Activated CD4-positive, alpha-beta memory T cell treated with anti-CD3 and anti-CD28 coated beads, Interleukin-2, amount 10 ng/mL, durations not matched to agents 7 days and 5 days (primary cell): ENCODE data around the gene BID. TPM values are rescaled to one million over a fixed set of nuclear protein-coding genes. Genes with fewer than 3 reads are reported as not detected.

Source experiments
- CTCF ChIA-PET: fragments of 350-600 bp; sonication (Branson Sonifier 250); formaldehyde crosslinking; loops from one replicate; lab custom pipeline; 2021; ENCODE audit warnings: antibody characterized with exemption, inconsistent platforms; lab: Charles Lee
- POLR2A ChIA-PET: fragments of 350-600 bp; sonication (Branson Sonifier 250); formaldehyde crosslinking; loops from one replicate; lab custom pipeline; 2021; ENCODE audit warnings: antibody characterized with exemption; lab: Charles Lee
- DNase-seq: peaks from one replicate; pipeline ENCODE4 v3.0.0-alpha.2; 2020
- H3K27ac Mint-ChIP-seq: one replicate; pipeline ENCODE4 v1.8.0; 2021; ENCODE audit warnings: mild to moderate bottlenecking, mixed read lengths
- H3K27me3 Mint-ChIP-seq: one replicate; pipeline ENCODE4 v1.8.0; 2021; ENCODE audit warnings: mixed read lengths
- H3K36me3 Mint-ChIP-seq: one replicate; pipeline ENCODE4 v1.8.0; 2021; ENCODE audit warnings: low read depth, mixed read lengths
- H3K4me1 Mint-ChIP-seq: one replicate; pipeline ENCODE4 v1.8.0; 2021; ENCODE audit warnings: mixed read lengths
- H3K4me3 Mint-ChIP-seq: one replicate; pipeline ENCODE4 v1.8.0; 2021; ENCODE audit warnings: mild to moderate bottlenecking, mixed read lengths
- H3K9me3 Mint-ChIP-seq: one replicate; pipeline ENCODE4 v1.8.0; 2021; ENCODE audit warnings: mixed read lengths
- total RNA-seq, 2 experiments: library from RNA; stranded (reverse); gene quantifications; one replicate each; pipeline ENCODE4 v1.2.3, GENCODE V29; 2021

BID gene
- total RNA-seq, 2 experiments from 2014 or later, result 21.4 to 25.7 TPM

DNA sequence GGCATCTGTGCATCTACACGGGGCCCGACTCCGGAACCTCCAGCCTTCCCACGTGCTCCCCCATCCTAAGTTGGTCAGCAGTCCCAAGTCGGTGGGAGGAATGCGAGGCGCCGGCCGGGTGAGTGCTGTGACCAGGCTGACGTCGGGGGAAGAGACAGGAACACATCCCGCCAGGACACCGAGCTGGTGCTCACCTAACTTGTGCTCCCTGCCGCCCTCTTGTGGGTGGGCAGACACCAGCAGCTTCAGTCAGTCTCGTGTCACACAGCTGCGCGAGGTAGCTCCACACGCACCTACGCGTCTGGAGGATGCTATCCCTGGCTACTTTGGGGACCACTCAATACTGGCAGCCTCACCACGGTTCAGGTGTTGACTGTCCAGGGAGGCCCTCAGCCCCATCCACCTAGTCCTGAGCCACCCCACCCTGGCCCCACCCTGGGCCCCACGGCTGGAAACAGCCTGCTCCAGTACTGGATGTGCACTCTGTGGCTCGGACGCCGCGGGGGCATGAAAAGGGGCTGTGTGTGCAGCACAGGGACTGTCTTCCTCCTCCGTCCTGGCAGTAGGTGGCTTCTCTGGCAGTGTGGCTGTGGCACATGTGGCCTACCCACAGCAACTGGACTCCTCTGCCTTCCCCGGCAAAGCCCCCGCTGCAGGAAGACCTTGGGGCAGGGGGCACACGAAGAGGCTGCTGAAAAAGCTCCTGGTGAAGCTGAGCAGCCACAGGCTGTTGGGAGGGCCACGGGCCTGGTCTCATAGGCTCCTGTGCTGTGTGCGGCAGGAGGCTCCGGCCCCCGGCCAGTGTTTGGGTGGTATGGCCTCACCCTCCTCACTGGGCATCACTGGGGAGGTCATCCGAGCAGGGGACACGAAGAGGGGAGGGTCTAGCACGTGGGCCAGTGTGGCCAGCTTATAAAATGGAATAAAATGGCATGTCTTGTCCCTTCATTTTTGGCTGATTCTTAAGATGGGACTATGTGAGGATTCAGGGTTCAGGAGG lies 11.2 kb upstream of the BID start:
- H3K9me3 Mint-ChIP-seq, result no peaks in the 10 kb centered on the region
- POLR2A ChIA-PET, result interaction anchor here (0.7 to 1.6 kb wide), 4 partner anchors 12 to 31 kb away, joined by 3 to 6 read pairs (median 3); no protein-coding TSS in a partner anchor
- peak; percentile 74 for DNase-seq

DNA sequence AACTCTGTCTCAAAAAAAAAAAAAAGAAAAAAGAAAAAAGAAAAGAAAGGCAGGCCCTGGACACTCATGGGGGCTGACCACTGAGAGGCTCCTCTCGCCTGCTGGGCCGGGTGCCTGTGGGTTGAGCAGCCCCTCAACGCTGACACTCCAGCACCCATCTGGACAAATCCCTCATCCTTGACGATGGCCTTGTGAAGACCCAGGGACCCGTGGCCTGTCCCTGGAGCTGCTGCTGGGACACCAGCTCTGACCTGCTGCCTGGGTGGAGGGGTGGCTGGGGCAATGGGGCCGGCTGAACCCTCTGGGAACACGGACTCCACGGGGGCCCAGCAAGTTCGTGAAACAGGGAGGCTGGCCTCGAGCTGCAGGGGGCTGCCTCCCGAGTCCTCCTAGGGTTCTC lies 10.5 kb upstream of the BID start:
- Mint-ChIP-seq H3K27ac (no peak overlapping the region), H3K36me3 (no peaks in the 10 kb centered on the region), H3K27me3 (no peaks in the 10 kb centered on the region), H3K4me1 (peaks cover 19% of the 10 kb centered on the region), H3K4me3 (no peak overlapping the region), H3K9me3 (no peaks in the 10 kb centered on the region)
- ChIA-PET CTCF (interaction anchor here (1.0 to 6.6 kb wide), 17 partner anchors 8 to 292 kb away, joined by 3 to 98 read pairs (median 8); partner anchors contain the start of genes BCL2L13, BID and PEX26), POLR2A (interaction anchor here (1.0 to 1.6 kb wide), 3 partner anchors 12 to 17 kb away, joined by 3 to 6 read pairs (median 3); no protein-coding TSS in a partner anchor)
- DNase-seq, result no peak

More for the DNA sequence above, 11.2 kb upstream of the BID start:
- Mint-ChIP-seq H3K27ac (no peak overlapping the region), H3K4me1 (peaks cover 12% of the 10 kb centered on the region), H3K4me3 (no peak overlapping the region), H3K36me3 (no peaks in the 10 kb centered on the region), H3K27me3 (no peaks in the 10 kb centered on the region)
- CTCF ChIA-PET, result interaction anchor here (0.6 to 6.6 kb wide), 20 partner anchors 9 to 614 kb away, joined by 3 to 98 read pairs (median 7); partner anchors contain the start of genes BCL2L13, BID and PEX26

DNA sequence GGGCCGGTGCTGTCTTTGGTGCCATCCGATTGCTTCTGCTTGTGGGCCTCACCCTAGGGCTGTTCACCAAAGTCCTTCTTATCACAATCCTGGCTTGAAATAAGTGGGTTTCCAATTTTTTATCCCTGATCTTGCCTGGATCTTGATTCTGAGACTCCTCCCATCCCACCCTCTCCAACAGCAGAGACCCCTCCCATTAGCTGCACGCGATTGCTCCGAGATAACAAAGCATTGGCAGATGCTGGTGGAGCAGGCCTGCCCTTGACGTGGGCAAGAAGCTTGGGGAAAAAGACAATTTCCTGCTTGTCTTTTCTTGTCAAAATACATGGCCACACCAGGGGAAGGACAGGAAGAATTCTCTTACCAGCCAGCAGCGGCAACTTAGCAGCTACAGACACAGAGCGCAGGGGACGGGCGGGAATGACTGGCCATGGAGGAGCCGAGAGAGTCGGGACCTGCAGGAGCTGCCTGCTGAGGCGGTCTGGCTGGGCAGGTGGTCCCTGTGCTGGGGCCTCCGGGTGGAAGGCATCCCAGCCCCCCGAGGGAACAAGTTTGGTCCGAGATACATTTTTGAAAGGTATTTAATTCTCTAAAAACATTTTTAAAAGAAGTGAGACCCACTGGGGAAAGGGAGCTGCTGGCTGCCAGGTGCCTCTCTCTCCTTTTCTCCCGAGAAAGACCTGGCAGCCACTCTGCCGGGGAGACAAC lies 9.7 kb upstream of the BID start:
- ChIA-PET POLR2A (interaction anchor here (1.3 to 1.6 kb wide), 2 partner anchors 14 to 17 kb away, joined by 3 to 6 read pairs; no protein-coding TSS in a partner anchor), CTCF (interaction anchor here (1.5 to 6.6 kb wide), 6 partner anchors 11 to 293 kb away, joined by 5 to 98 read pairs (median 22); partner anchors contain the start of genes BID and PEX26)
- no peak overlapping the region for H3K4me3 Mint-ChIP-seq
- DNase-seq, result no peak
- H3K36me3 Mint-ChIP-seq, result peaks cover 6% of the 10 kb centered on the region
- peaks cover 27% of the 10 kb centered on the region for H3K4me1 Mint-ChIP-seq
- no peaks in the 10 kb centered on the region for H3K27me3 Mint-ChIP-seq
- H3K9me3 Mint-ChIP-seq, result no peaks in the 10 kb centered on the region
- no peak overlapping the region for H3K27ac Mint-ChIP-seq

DNA sequence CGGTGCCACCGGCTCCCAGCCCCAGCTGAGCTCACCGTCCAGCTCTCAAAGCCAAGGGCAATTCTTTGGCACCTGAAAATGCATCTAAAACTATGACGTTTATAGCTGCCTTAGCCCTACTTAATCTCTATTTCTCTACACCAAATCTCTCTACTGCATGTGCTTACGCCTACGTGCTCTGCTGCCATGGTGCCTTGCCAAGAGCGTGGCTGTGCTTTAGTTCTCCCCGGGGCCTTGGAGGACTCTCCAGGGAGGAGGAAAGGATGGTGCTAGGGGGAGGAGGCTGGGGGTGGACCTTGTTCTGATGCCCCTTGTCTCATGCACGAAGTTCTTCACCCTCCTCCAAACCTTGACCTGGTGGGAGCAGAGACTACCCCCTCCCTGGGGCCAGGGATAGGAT lies 9.0 kb upstream of the BID start:
- Mint-ChIP-seq H3K4me1 (peaks cover 33% of the 10 kb centered on the region), H3K36me3 (peaks cover 10% of the 10 kb centered on the region), H3K27me3 (no peaks in the 10 kb centered on the region), H3K4me3 (no peak overlapping the region), H3K9me3 (no peaks in the 10 kb centered on the region), H3K27ac (no peak overlapping the region)
- CTCF ChIA-PET, result interaction anchor here (4.2 to 6.6 kb wide), 2 partner anchors 29 to 41 kb away, joined by 27 to 98 read pairs; no protein-coding TSS in a partner anchor
- DNase-seq, result no peak
- POLR2A ChIA-PET, result no interaction called here

DNA sequence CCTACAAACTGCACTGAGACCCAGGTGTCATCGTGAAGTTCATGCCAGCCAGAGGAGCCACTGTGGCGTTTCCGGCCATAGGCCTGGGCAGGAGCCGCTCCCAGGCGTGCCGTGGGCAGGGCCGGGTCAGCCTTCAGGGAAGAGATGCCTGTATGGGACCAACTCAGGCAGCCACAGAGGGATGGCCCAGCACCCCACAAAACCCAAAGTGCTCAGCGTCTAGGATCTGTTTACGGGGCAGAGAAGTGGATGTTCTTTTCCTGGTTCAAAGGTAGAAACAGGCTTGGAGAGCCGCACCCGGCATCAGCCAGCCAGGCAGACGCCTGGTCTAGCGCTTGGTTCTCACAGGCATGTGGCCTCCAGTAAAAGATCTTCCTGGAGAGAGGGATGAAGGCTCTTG lies 8.4 kb upstream of the BID start:
- ChIA-PET CTCF (no interaction called here), POLR2A (no interaction called here)
- H3K27me3 Mint-ChIP-seq, result no peaks in the 10 kb centered on the region
- no peak overlapping the region for H3K27ac Mint-ChIP-seq
- H3K36me3 Mint-ChIP-seq, result peaks cover 14% of the 10 kb centered on the region
- H3K4me1 Mint-ChIP-seq, result peaks cover 39% of the 10 kb centered on the region
- no peak overlapping the region for H3K4me3 Mint-ChIP-seq
- DNase-seq, result no peak
- no peaks in the 10 kb centered on the region for H3K9me3 Mint-ChIP-seq

DNA sequence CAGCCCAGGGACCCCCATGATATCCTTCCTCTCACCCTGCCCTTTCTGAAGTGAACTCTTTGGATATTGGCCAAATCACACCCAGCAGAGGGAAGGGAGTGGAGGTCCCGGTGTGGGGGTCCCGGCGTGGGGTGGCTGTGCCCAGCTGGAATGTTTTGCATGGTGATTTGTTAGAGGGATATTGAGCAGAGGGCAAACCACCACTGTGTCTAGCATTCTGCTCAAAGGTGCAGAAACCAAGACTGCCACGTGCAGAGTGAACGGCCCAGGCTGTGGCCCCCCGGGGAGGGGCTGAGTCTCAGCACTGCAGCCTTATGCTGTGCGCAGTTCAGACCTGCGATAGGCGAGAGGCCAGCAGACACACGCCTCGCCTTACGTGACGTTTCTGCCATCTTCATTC lies 7.9 kb upstream of the BID start:
- POLR2A ChIA-PET, result no interaction called here
- Mint-ChIP-seq H3K27ac (no peak overlapping the region), H3K9me3 (no peaks in the 10 kb centered on the region)

DNA sequence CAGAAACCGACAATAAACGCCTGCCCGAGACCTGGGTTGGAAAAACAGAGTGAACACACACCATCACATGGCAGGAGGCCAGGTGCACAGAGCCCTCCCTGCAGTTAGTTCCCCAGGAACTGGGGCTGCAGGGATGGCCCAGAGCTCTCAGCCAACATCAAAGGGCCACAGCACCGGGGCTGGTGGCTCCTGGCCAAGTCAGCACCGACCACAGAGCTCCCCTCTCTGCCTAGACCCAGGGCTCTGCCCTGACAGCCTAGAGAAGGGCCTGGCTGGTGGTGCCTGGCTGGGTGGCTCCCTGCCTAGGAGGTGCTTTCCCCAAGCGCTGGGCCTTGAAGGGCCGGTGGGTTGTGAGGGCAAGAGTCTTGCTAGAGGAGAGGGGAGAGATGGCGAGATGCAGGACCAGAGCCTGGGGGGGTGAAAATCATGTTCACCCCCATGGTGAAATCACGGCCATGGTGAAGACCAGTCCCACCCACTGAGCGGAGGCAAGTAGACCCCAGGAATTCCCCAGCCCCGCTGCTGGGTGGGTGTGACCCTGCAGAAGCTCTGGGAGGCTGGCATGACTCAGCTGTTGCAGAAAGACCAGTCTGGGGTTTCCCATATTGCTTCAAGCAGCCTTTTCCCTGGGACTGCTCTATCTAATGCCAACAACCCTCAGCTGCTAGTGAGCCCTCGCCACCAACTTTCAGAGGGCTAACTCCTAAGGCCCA lies 7.2 kb upstream of the BID start:
- POLR2A ChIA-PET, result no interaction called here
- Mint-ChIP-seq H3K4me1 (peaks cover 49% of the 10 kb centered on the region), H3K9me3 (no peaks in the 10 kb centered on the region), H3K27ac (no peak overlapping the region), H3K4me3 (no peak overlapping the region), H3K27me3 (no peaks in the 10 kb centered on the region), H3K36me3 (peaks cover 14% of the 10 kb centered on the region)
- no peak for DNase-seq
- CTCF ChIA-PET, result interaction anchor here (1.0 kb wide), 1 partner anchor 39 kb away, joined by 4 read pairs; no protein-coding TSS in a partner anchor

More for the DNA sequence above, 7.9 kb upstream of the BID start:
- Mint-ChIP-seq H3K4me1 (peaks cover 43% of the 10 kb centered on the region), H3K4me3 (no peak overlapping the region), H3K36me3 (peaks cover 14% of the 10 kb centered on the region), H3K27me3 (no peaks in the 10 kb centered on the region)
- no peak for DNase-seq
- CTCF ChIA-PET, result interaction anchor here (1.0 kb wide), 1 partner anchor 40 kb away, joined by 4 read pairs; no protein-coding TSS in a partner anchor

DNA sequence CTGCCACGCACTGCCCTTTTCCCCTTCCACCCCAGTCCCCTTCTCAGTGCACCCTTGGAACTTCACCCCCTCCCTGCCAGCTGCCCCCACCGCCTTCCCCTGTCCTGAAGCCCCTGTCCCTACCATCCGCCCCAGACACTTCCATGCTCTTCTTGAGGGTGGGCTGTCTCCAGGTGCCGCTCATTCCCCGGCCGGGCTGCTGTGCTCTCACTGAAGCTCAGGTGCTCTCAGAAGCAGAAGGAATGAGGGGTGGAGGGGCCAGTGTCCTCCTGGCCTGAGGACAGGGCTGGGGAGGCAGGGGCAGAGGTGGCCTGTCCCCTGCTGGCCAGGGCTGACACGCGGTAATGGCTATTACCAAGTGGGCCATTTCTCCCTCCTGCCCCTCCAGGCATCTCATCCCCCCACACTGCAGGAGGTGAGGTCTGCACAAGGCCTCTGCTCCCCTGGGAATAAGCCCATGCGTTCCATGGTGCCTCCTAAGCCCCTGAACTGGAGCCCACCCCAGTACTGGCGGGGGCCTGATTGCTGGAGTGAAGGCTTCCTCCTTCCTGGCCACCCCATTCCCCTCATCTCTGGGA lies 6.6 kb upstream of the BID start:
- Mint-ChIP-seq H3K4me1 (peaks cover 55% of the 10 kb centered on the region), H3K27me3 (no peaks in the 10 kb centered on the region), H3K27ac (no peak overlapping the region), H3K36me3 (peaks cover 14% of the 10 kb centered on the region), H3K9me3 (no peaks in the 10 kb centered on the region), H3K4me3 (no peak overlapping the region)
- POLR2A ChIA-PET, result no interaction called here
- CTCF ChIA-PET, result interaction anchor here (3.8 kb wide), 1 partner anchor 37 kb away, joined by 18 read pairs; no protein-coding TSS in a partner anchor
- DNase-seq, result no peak

DNA sequence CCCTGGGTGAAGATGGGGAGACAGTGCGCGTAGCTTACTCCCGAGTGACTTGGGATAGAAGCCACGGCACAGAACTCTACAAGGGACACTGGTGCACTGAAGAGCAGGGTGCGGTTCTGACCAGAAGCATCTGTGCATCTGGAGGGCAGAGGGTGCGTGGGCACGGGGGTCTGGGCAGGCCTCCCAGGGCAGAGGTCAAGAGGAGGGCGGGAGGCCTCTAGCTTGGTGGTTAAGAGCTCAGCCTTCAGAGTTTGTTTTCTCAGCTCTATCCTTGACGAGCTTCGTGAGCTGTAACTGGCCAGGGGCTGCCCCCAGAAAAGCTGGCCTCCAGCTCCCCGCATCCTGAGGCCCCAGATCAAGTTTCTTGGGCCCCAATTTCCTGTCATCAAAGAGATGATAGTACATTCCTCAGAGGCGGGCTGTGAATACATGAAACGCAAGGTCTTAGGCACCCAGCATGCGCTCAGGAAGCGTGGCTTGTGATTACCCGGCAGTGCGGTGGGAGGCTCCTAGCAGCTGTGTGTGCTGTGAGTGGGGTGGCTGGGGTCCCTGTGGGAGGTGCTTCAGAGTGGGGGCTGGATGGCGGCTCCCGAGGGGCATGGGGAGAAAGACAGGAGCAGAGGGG lies 6.0 kb upstream of the BID start:
- H3K4me1 Mint-ChIP-seq, result peaks cover 61% of the 10 kb centered on the region
- peaks cover 14% of the 10 kb centered on the region for H3K36me3 Mint-ChIP-seq
- no peaks in the 10 kb centered on the region for H3K9me3 Mint-ChIP-seq
- no peak overlapping the region for H3K27ac Mint-ChIP-seq
- POLR2A ChIA-PET, result interaction anchor here (1.1 to 1.4 kb wide), 4 partner anchors 10 to 297 kb away, joined by 3 to 6 read pairs (median 4); partner anchors contain the start of gene PEX26
- CTCF ChIA-PET, result interaction anchor here (1.9 to 3.8 kb wide), 2 partner anchors 8 to 36 kb away, joined by 4 to 18 read pairs; no protein-coding TSS in a partner anchor
- no peak overlapping the region for H3K4me3 Mint-ChIP-seq
- DNase-seq, result no peak
- H3K27me3 Mint-ChIP-seq, result peaks cover 2% of the 10 kb centered on the region

DNA sequence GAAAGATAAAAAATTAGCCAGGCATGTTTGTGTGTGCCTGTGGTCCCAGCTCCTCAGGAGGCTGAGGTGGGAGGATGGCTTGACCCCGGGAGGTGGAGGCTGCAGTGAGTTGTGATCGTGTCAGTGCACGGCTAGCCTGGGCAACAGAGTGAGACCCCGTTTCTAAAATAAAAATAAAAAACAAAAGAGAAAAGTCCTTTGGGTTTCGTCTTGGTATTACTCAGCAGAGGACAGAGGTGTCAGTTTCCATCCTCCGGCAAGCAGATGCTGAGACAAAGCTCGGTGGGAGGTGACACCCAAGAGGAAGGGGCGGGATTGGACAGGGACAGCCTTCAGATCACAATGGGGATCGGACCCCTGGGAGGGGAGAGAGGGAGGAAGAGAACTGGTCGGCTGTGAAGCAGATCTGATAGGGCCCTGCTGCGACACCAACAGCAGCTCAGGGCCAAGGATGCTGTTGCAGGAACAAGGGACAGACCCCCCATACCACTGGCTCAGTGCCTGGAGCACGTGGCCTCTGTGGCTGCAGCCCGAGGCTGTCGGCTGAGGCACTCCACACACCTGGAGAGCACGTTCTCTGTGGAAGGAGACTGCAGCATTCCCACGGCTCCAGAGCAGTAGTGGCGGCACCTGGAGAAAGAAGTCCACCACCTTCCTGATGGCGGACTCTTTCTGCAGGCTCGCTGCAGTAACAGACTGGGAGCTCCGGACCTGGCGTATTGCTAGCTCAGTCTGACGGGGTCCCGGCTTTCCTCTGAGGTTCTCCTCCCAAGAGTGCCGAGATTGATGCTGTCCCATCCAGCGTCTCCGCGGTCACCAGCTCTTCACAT lies 5.2 kb upstream of the BID start:
- POLR2A ChIA-PET, result interaction anchor here (0.8 to 1.4 kb wide), 5 partner anchors 10 to 298 kb away, joined by 3 to 6 read pairs (median 3); partner anchors contain the start of gene PEX26
- peak; percentile 37 for DNase-seq
- CTCF ChIA-PET, result interaction anchor here (1.9 to 3.8 kb wide), 2 partner anchors 8 to 36 kb away, joined by 4 to 18 read pairs; no protein-coding TSS in a partner anchor
- Mint-ChIP-seq H3K9me3 (no peaks in the 10 kb centered on the region), H3K27ac (peak overlapping the region; percentile 42), H3K4me1 (peaks cover 65% of the 10 kb centered on the region), H3K4me3 (peak overlapping the region; percentile 36), H3K27me3 (peaks cover 5% of the 10 kb centered on the region), H3K36me3 (peaks cover 14% of the 10 kb centered on the region)
